Measurements from ENCODE around the gene COL13A1.

The COL13A1 gene

GRCh38 chr10:69904533-69904932 lies 102.8 kb downstream of the COL13A1 start:
- DNase-seq (ENCODE audit: low spot score), result no peak
- FAIRE-seq, result no peak

- DNase-seq (ENCODE audit: low spot score) (no peak), FAIRE-seq (no peak)
Measured at GRCh38 chr10:69906425-69906824, 104.7 kb downstream of the COL13A1 start.

GRCh38 chr10:69907517-69907916 lies 105.8 kb downstream of the COL13A1 start:
- DNase-seq (ENCODE audit: low spot score) (no peak), FAIRE-seq (peak; percentile 63)

GRCh38 chr10:69908124-69908523 lies 106.4 kb downstream of the COL13A1 start:
- peak; percentile 48 for FAIRE-seq
- DNase-seq (ENCODE audit: low spot score), result no peak

GRCh38 chr10:69910561-69910960 lies 108.9 kb downstream of the COL13A1 start:
- FAIRE-seq (no peak), DNase-seq (ENCODE audit: low spot score) (no peak)

GRCh38 chr10:69911613-69912528 lies 110.2 kb downstream of the COL13A1 start:
- DNase-seq (ENCODE audit: low spot score), result no peak
- FAIRE-seq, result no peak

GRCh38 chr10:69912589-69912988 lies 110.9 kb downstream of the COL13A1 start:
- peak; percentile 53 for FAIRE-seq
- DNase-seq (ENCODE audit: low spot score), result no peak

- FAIRE-seq (no peak), DNase-seq (ENCODE audit: low spot score) (no peak)
Measured at GRCh38 chr10:69913606-69914382, 112.1 kb downstream of the COL13A1 start.

- DNase-seq (ENCODE audit: low spot score), result peak; percentile 88
- peak; percentile 78 for FAIRE-seq
Measured at GRCh38 chr10:69914398-69915214, 112.9 kb downstream of the COL13A1 start.

- no peak for FAIRE-seq
- no peak for DNase-seq (ENCODE audit: low spot score)
Measured at GRCh38 chr10:69915215-69915560, 113.5 kb downstream of the COL13A1 start.

GRCh38 chr10:69916118-69916517 lies 114.4 kb downstream of the COL13A1 start:
- no peak for FAIRE-seq
- no peak for DNase-seq (ENCODE audit: low spot score)

- DNase-seq (ENCODE audit: low spot score) (no peak), FAIRE-seq (no peak)
Measured at GRCh38 chr10:69918036-69918435, 116.3 kb downstream of the COL13A1 start.

GRCh38 chr10:69919250-69919649 lies 117.5 kb downstream of the COL13A1 start:
- DNase-seq (ENCODE audit: low spot score), result no peak
- no peak for FAIRE-seq

- no peak for DNase-seq (ENCODE audit: low spot score)
- FAIRE-seq, result no peak
Measured at GRCh38 chr10:69925111-69925510, 123.4 kb downstream of the COL13A1 start.

- DNase-seq (ENCODE audit: low spot score), result no peak
Measured at GRCh38 chr10:69928339-69928738, 126.6 kb downstream of the COL13A1 start.

GRCh38 chr10:69929575-69929974 lies 127.9 kb downstream of the COL13A1 start:
- DNase-seq (ENCODE audit: low spot score), result no peak
- no peak for FAIRE-seq

More at GRCh38 chr10:69928339-69928738, 126.6 kb downstream of the COL13A1 start:
- FAIRE-seq, result no peak

GRCh38 chr10:69934768-69935167 lies 133.1 kb downstream of the COL13A1 start:
- FAIRE-seq (no peak), DNase-seq (ENCODE audit: low spot score) (no peak)

- no peak for DNase-seq (ENCODE audit: low spot score)
Measured at GRCh38 chr10:69936091-69936490, 134.4 kb downstream of the COL13A1 start.

GRCh38 chr10:69938541-69938991 lies 136.9 kb downstream of the COL13A1 start:
- FAIRE-seq, result no peak
- no peak for DNase-seq (ENCODE audit: low spot score)

More at GRCh38 chr10:69936091-69936490, 134.4 kb downstream of the COL13A1 start:
- FAIRE-seq, result no peak

- FAIRE-seq (no peak), DNase-seq (ENCODE audit: low spot score) (no peak)
Measured at GRCh38 chr10:69939061-69939460, 137.4 kb downstream of the COL13A1 start.

GRCh38 chr10:69939481-69939880 lies 137.8 kb downstream of the COL13A1 start:
- no peak for FAIRE-seq
- no peak for DNase-seq (ENCODE audit: low spot score)
